Stimulated activated naive CD4-positive, alpha-beta T cell (primary cell): ENCODE data around the gene HJURP.
"Not testable (repeated sequence)": the region's sequence is repeated elsewhere in the genome, so short reads cannot be mapped to it uniquely, and the experiment has no call there.

Experiments
- DNase-seq, 6 experiments: peaks; one replicate each; lab custom pipeline; 2025; lab: John Stamatoyannopoulos, UW

HJURP gene

GRCh38 chr2:233854241-233854981, at the start of gene HJURP:
TSS of gene HJURP (minus strand) at chr2:233854535. CDS start at chr2:233854500, 35 bp downstream.
- peak; percentile 79 to 89 (median 87) for DNase-seq

- no peak for DNase-seq
Observed at GRCh38 chr2:233901884-233902283, 47.5 kb upstream of the HJURP start.

- DNase-seq, result no peak
Observed at GRCh38 chr2:233901367-233901766, 47.0 kb upstream of the HJURP start.

- DNase-seq, result not testable (repeated sequence)
Observed at GRCh38 chr2:233896253-233896652, 41.9 kb upstream of the HJURP start.

GRCh38 chr2:233892793-233893192, 38.5 kb upstream of the HJURP start:
- no peak for DNase-seq

- no peak for DNase-seq
Observed at GRCh38 chr2:233882353-233882752, 28.0 kb upstream of the HJURP start.

GRCh38 chr2:233872125-233872524, 17.8 kb upstream of the HJURP start:
- DNase-seq, result not testable (repeated sequence)

GRCh38 chr2:233871432-233871831, 17.1 kb upstream of the HJURP start:
- no peak for DNase-seq

- DNase-seq, result peak; percentile 33 to 69 (median 42)
Observed at GRCh38 chr2:233867993-233868532, 13.7 kb upstream of the HJURP start, which contains the start of gene MSL3B. TSS of gene MSL3B (minus strand) at chr2:233868386.

- no peak for DNase-seq
Observed at GRCh38 chr2:233866479-233866878, 12.1 kb upstream of the HJURP start.

- DNase-seq, result no peak
Observed at GRCh38 chr2:233865838-233866237, 11.5 kb upstream of the HJURP start.

GRCh38 chr2:233862261-233862768, 8.0 kb upstream of the HJURP start:
- no peak for DNase-seq

GRCh38 chr2:233858331-233858730, 4.0 kb upstream of the HJURP start:
- no peak for DNase-seq

GRCh38 chr2:233857511-233858141, 3.3 kb upstream of the HJURP start:
- peak in 5 of 6 experiments; percentile 4 to 29 (median 20) for DNase-seq

- no peak for DNase-seq
Observed at GRCh38 chr2:233856184-233856583, 1.8 kb upstream of the HJURP start.

- DNase-seq, result no peak
Observed at GRCh38 chr2:233855345-233855744, 1.0 kb upstream of the HJURP start.

- DNase-seq, result no peak
Observed at GRCh38 chr2:233853883-233854240, 473 bp downstream of the HJURP start.

GRCh38 chr2:233853353-233853752, 982 bp downstream of the HJURP start:
- no peak for DNase-seq

- no peak for DNase-seq
Observed at GRCh38 chr2:233852056-233852455, 2.3 kb downstream of the HJURP start.

GRCh38 chr2:233851169-233851568, 3.2 kb downstream of the HJURP start:
- DNase-seq, result no peak

- DNase-seq, result no peak
Observed at GRCh38 chr2:233850745-233851144, 3.6 kb downstream of the HJURP start.

GRCh38 chr2:233849607-233850271, 4.6 kb downstream of the HJURP start:
- DNase-seq, result no peak
